GM12891 (cell line): ENCODE data around the gene ARHGEF16.

Experiments used
- POLR2A ChIP-seq: IDR thresholded peaks from 2 replicates; pipeline ENCODE4 v1.6.1; 2011; ENCODE audit warnings: low read depth, low read length, control low read depth
- POLR2AphosphoS5 ChIP-seq: IDR thresholded peaks from 2 replicates; pipeline ENCODE4 v1.6.1; 2011; ENCODE audit warnings: low read depth, low read length, control low read depth
- POU2F2 ChIP-seq: IDR thresholded peaks from 2 replicates; pipeline ENCODE4 v1.6.1; 2011; ENCODE audit warnings: low read depth, mild to moderate bottlenecking, control low read depth, low read length, moderate library complexity
- TAF1 ChIP-seq: IDR thresholded peaks from 2 replicates; pipeline ENCODE4 v1.6.1; 2011; ENCODE audit warnings: low read depth, low read length, control low read depth

DNA sequence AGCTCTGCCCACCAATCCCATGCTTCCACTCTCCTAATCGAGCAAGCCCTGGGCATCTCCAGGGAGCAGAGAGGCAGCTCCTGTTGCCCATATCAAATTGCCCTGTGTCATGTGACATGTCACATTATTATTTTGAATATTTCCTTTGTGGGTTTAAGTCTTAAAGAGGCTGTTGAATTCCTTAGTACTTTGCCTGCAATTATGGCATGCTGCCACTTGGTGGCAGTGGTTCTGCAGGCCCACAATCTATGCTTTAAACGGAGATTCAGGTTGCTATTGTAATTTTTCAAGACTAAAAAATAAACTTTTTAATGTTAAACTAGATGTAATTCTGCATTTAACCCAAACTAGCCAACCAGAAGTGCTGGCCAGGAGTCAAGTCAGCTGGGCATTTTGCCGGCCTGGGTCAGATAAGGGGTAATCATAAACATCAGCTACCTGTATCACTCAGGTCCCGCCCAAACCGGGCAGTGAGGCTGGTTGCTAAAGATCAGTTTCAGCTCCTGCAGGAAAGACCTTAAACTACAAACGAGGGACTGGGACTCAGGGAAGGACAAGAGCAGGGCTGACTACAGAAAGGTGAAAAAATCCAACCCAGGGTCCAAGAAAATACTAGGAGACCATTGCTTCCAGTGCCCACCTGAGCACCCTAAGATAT, 37.3 kb upstream of the ARHGEF16 start:
- TF ChIP-seq POLR2A (no peak), POLR2AphosphoS5 (no peak), POU2F2 (no peak), TAF1 (no peak)
